ENCODE results near the gene PANK3.
A peak's percentile ranks its signal among the peaks of the same experiment; 100 is the strongest.
"Not testable (repeated sequence)": the region's sequence is repeated elsewhere in the genome, so short reads cannot be mapped to it uniquely, and the experiment has no call there.

The PANK3 gene

GRCh38 chr5:168591302-168592013 lies 12.3 kb upstream of the PANK3 start:
- no peak for DNase-seq

- no peak for DNase-seq
Observed at GRCh38 chr5:168590666-168591065, 11.5 kb upstream of the PANK3 start.

GRCh38 chr5:168587987-168588386 lies 8.8 kb upstream of the PANK3 start:
- no peak for DNase-seq

GRCh38 chr5:168585119-168585856 lies 6.1 kb upstream of the PANK3 start:
- DNase-seq, result no peak

GRCh38 chr5:168583742-168584482 lies 4.7 kb upstream of the PANK3 start:
- no peak for DNase-seq

GRCh38 chr5:168580814-168581469 lies 1.8 kb upstream of the PANK3 start:
- DNase-seq, result not testable (repeated sequence)

GRCh38 chr5:168580227-168580508 lies 1.0 kb upstream of the PANK3 start:
- DNase-seq, result no peak

- peak; percentile 92 for DNase-seq
Observed at GRCh38 chr5:168579488-168580226, 489 bp upstream of the PANK3 start.

- DNase-seq, result no peak
Observed at GRCh38 chr5:168578006-168578405, 1.2 kb downstream of the PANK3 start.

- DNase-seq, result peak; percentile 42
Observed at GRCh38 chr5:168575391-168576372, 3.5 kb downstream of the PANK3 start.

- not testable (repeated sequence) for DNase-seq
Observed at GRCh38 chr5:168574156-168574555, 5.0 kb downstream of the PANK3 start.

- not testable (repeated sequence) for DNase-seq
Observed at GRCh38 chr5:168573663-168574062, 5.5 kb downstream of the PANK3 start.

GRCh38 chr5:168570490-168571328 lies 8.5 kb downstream of the PANK3 start:
- no peak for DNase-seq

GRCh38 chr5:168568738-168569137 lies 10.4 kb downstream of the PANK3 start:
- no peak for DNase-seq

- DNase-seq, result no peak
Observed at GRCh38 chr5:168563959-168564358, 15.2 kb downstream of the PANK3 start.

- DNase-seq, result no peak
Observed at GRCh38 chr5:168562279-168562678, 16.9 kb downstream of the PANK3 start.

GRCh38 chr5:168557389-168557788 lies 21.8 kb downstream of the PANK3 start:
- no peak for DNase-seq

GRCh38 chr5:168553377-168554130 lies 25.6 kb downstream of the PANK3 start:
- DNase-seq, result no peak

- DNase-seq, result no peak
Observed at GRCh38 chr5:168552146-168552545, 27.0 kb downstream of the PANK3 start.

- DNase-seq, result no peak
Observed at GRCh38 chr5:168550656-168551055, 28.5 kb downstream of the PANK3 start.

All from DMS79 treated with DMSO at 0.1 percent for 48 hours (cell line).